Islet of Langerhans (tissue), 1 donor: ENCODE data around the gene SLC25A15.
"Not testable (repeated sequence)": the region's sequence is repeated elsewhere in the genome, so short reads cannot be mapped to it uniquely, and the experiment has no call there.

Experiments
- FAIRE-seq: peaks from one replicate; lab custom pipeline; 2011; peaks lifted over from hg19 to GRCh38; lab: Jason Lieb, UNC

SLC25A15 gene

DNA sequence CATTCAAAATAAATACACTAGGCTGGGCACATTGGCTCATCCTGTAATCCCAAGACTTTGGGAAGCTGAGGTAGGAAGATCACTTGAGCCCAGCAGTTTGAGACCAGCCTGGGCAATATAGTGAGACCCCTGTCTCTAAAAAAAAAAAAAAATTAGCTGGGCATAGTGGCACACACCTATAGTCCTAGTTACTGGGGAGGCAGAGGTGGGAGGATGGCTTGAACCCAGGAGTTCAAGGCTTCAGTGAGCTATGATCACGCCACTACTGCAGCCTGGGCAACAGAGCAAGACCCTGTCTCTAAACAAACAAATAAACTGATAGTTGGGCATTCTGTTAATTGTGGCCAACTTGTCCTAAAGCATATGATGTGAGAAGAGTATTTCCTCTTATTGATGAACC is 6.4 kb upstream of the SLC25A15 start:
- not testable (repeated sequence) for FAIRE-seq

DNA sequence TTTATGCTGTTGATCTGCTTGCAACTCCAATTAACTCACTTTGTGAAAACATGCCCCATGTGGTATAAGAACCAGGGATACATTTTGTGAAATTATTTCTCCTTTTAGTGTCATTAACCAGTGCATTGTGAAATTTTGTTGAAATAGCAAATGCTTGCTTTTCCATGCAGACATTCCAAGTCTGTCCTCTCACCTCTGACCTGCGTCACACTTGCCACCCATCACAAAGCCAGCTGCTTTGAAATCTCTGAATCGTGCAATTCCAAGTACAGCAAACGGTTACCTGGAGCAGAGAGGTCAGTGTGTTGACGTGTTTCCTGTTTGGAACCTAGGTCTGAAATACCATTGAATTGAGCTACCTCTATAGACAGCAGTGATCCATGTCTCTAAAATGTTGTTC is 4.9 kb upstream of the SLC25A15 start:
- FAIRE-seq = no peak

DNA sequence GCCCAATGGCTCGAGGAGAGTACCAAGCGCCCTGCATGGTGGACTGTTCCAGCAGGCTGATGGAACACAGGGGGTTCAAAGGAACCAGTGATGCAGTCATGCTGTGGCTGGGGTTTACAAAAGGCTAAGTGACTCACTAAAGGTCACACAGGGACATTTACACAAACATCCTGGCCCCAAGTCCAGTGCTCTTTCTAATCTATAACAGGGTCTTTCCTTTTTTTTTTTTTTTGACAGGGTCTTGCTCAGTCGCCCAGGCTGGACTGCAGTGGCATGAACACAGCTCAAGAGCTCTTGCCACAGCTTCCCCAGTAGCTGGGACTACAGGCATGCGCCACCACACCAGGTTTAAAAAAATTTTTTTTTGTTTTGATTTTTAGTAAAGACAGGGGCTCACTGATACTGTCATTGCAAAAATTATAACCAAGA is 2.8 kb upstream of the SLC25A15 start:
- FAIRE-seq = no peak

DNA sequence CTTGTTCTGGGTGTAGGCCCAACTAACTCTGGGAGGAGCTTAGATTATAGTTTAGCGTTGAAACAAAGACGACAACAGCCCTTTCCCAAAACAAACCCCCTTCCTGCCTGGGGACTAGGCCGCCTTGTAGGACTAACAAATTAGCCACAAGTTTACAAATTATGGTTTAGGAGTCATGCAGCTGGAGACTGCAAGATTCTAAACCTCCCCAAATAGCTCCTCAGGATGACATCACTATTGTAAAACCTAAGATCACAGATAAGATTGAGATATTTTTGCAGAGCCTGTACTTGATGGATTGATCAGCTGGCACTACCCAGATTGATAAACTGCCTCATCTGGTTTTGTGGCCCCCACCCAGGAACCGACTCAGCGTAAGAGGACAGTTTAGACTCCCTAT is 2.3 kb upstream of the SLC25A15 start:
- FAIRE-seq = no peak

DNA sequence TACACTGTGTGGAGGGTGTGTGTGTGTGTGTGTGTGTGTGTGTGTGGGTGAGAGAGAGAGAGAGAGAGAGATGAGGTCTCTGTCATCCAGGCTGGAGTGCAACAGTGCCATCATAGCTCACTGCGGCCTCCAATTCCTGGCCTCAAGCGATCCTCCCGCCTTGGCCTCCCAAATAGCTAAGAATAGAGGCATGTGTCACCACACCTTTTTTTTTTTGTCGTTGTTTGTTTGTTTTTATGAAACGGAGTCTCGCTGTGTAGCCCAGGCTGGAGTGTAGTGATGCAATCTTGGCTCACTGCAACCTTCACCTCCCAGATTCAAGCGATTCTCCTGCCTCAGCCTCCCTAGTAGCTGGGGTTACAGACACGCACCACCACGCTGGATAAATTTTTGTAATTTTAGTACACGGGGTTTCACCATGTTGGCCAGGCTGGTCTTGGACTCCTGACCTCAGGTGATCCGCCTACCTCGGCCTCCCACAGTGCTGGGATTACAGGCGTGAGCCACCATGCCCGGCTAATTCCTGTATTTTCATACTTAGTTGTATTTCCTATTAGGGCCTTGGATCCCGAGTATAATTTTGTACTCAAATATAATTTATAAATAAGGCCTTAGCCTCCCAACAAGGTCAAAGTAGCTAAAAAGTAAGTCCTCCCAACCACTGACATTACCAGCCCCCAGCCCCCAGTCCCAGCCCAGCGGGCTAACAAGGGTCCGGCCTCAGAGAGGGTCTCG is 704 bp upstream of the SLC25A15 start:
- not testable (repeated sequence) for FAIRE-seq

DNA sequence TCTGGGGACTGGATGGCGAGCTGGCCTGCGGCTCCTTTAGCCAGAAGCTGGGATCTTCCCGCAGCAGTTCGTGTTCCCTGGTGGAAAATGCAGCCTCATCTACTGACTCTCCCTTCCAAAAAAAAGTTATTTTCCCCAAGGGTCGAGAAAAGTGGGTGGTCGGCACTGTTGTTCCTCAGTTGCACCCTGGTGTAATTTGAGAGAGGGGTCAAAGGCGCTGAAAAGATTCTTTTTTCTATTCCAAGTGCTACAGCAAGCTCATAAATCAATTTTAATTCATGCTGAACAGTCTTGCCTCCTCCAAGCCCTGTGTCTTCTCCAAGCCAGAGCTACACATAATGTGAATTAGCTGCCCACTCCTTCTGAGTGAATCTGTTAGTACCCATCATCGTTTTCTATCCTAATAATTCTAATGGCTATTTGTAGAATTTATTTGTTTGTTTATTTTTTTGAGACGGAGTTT is 774 bp downstream of the SLC25A15 start:
- FAIRE-seq = no peak

DNA sequence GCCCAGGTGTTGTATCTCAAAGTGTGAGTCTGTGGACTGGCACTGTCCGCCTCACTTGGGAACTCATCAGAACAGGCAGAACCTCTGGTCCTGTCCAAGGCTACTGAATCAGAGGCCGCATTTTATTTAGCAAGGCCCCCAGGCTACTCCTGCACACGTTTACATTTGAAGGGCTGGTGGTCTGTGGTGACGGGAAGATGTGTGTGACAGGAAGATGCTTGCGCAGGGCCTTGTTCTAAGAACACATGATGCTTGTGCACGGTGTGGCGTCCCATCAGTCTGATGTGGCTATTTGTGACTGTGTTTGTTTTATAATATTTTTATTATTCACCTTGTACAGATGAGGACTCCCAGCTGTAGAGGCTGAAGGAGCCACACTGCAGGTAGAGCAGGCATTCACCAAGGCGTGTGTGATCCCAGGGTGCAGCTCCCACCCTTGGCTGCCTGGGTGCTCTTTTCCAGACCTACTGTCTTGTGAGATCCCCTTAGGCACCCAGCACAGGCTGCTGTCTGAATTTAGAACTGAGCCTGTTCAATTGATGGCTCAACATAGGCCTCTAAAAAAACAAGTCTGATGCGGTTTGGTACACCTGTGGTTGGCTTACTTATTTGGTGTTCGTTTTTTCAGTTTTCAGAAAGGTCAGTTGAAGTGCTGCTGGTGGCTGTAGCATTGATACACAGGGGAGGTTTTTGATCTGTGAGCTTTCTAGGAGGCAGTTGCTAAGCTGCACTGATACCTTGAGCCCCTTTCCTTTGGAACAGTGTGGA is 3.1 kb downstream of the SLC25A15 start:
- FAIRE-seq = no peak

DNA sequence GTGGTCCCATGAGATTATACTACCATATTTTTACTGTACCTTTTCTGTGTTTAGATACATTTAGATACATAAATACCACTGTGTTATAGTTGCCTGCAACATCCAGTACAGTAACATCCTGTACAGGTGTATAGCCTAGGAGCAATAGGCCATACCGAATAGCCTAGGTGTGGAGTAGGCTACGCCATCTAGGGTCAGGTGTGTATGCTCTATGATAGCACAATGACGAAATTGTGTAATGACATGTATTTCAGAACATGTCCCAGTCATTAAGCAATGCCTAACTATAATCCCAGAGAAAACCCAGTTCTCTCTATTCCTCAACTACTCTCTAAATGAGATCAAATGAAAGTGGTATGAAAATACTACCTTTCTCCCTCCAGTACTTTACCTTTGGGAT is 3.9 kb downstream of the SLC25A15 start:
- no peak for FAIRE-seq

DNA sequence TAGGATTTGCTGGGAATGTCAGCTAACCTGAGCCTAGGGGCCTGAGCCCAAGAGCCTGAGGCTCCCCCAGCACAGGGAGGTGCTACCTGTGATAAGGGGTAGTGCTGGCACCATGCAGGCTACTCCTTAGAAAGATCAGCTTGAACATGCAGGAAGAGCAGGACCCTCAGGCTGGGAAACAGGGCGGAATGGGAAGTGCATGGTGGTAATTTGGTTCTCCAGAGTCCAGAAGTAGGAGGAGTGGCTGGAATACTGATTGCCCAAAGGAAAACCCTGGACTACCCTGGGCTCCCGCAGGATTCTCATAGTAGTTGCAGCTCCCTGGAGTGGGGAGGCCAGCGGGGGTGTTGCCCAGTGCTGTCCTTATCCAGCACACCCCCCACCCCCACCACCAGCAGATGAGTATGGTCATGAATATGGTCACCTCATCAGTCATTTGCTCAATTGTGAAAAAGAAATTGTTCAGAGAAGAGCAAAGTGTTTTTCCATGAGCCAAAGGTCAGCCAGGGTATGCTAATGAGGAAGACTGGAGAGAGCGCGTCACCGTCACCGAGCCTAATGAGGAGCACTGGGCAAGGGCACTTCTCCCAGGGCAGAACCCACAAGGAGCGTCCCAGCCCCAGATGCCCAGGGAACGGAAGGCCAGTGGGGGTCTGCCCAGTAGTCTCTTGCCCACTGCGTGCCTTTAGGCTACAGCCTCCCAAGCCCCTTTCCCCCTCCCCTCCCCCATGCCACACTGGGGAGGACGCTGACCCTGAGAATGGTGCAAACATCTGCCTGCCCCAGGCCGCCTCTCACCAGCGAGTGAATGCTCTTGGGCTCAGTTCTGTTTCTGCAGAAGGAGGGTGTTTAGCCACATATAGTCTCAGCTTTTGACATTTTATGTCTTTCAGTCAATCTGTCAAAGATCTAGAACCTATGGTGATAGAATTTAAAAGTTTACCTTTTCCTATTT is 5.3 kb downstream of the SLC25A15 start:
- no peak for FAIRE-seq

DNA sequence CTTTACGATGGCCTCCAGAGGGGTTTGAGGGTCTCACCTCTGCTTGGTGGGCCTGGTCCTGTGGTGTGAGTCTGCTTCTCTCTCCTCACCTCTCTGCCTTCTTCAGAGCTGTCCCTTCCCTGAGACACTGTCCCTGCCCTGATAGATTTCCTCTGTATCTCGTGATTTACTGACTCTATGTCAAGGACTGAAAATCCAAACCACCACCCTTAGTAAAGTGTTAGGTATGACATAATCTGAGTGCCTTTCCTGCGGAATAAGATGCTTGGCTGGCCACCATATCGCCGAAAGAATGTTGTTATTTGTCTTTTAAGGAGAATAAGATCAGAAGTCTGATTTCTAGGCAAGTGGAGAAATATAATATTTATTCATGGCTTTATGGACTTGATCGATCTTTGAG is 7.2 kb downstream of the SLC25A15 start:
- no peak for FAIRE-seq

DNA sequence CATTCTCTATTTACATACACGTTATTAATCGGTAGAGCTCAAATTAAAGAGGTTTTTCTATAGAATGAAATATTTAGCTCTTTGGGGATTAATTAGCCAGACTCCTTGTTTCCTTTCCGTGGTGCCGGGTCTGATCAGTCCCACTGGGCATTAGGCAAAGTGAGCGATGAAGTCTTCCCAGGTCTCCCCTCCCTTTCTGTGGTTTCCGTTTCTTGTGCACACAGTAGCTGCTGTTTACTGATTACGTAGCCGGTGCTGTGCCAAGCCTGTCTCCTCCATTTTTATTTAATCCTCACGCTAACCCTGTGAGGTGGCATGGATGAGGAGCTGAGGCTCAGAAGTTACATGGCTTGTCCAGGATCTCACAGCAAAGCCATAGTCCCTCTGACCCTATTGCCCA is 9.0 kb downstream of the SLC25A15 start:
- no peak for FAIRE-seq

DNA sequence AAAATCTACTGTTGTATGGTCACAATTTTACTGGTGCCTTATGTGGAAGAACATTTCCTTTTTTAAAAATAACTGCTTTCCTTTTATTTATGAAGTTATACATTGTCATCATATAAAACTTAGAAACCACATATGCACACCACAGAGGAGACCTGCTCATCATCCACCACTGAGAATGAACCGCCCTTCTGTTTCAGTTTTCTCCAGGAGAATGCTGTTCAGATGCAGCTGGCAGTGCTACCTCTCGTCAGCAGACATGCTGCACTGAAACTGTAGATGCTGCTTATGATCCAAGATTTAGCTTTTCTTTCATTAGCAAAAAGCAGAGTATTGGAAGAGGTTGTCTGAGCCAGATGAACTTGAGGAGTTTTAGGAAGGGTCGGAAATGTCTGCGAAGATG is 10.1 kb downstream of the SLC25A15 start:
- FAIRE-seq = no peak

DNA sequence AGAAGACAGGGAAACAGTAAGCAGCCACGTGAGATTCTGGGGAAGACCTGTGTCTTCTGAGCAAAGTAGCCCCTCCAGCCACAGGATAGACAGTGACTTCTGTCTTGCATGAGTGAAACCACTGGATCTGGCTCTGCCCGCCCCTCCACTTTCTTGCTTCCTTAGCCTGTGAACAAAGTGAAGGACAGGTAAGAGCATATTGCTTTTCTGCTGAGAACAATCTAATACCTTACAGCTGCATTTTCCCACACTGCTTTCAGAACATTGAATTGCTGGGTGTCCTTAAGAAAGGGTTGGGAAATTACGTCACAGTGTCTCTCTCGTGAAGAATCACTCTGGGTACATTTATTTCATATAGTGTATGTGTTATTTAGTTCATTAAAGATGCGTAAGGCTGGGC is 11.1 kb downstream of the SLC25A15 start:
- FAIRE-seq = no peak

DNA sequence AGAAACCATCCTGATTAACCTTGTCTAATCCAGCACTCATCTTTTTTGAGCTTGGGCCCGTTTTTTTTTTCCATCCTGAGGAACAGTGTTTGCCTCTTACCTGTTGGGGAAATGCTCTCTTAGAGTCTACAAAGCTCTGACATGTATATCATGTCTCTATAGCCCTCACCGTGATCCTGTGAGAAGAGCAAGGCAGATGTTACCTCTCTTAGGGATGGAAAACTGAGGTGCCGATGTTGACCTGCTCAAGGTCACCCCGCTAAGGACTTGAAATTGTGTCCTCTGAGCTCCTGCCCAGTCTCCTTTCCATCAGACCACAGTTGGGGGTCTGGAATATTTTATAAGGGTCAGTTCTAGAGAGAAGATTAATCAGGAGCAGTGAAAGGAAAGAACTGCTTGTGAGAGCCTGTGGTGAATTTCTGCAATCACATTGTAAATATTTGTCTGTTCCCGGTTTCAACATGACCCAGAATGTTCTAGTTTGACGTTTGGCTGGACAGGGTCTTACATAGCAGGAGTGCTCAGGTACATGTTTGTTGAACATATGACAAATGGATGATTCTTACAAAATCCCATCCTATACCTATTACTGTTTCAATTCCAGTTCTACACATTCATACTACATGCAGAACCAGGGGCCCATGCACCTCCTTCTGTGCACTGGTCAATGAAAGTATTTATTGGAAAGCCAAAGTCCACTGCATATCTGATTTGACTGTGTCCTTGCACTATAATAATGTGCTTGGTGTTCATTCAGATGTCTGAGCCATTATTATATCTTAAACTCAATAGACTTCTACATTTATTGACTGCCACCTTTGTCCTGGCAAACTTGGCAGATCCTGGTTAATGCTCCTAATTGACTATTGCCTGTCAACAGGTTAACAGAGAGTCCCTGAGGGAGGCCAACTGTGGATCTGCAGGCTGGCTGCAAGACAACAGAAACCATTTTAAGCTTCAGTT is 12.1 kb downstream of the SLC25A15 start:
- no peak for FAIRE-seq

DNA sequence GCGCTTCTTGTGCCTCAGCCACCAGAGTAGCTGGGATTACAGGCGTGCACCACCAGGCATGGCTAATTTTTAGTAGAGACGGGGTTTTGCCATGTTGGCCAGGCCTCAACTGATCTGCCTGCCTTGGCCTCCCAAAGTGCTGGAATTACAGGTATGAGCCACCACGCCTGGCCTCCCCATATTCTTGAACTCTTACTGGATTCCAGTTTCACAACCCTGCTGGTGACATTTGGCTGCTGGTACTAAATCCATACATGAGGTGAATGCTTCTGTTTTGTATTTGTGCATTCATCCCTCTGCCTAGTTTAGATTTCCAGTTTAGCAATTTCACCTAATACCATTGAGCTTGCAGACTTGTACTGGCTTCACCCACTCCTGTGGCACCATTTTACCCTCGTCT is 13.9 kb downstream of the SLC25A15 start:
- FAIRE-seq = no peak

DNA sequence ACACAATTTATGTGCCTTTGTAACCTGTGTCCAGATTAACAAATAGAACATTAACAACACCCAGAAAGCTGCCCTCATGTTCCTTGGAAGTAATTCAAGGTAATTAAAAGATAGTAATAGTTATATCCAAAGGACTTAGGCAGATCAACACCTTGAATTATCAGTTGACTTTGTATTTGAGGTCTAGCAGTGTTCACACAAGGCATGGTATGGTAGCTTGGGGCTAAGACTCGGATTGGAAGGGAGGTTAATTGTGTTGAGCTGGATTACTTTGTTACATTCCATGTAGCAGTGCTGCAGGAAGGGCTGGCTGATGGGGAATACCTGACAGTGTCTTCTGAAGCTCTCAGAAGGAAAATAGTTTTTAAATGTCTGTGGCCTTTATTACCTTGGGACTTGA is 16.8 kb downstream of the SLC25A15 start:
- no peak for FAIRE-seq

DNA sequence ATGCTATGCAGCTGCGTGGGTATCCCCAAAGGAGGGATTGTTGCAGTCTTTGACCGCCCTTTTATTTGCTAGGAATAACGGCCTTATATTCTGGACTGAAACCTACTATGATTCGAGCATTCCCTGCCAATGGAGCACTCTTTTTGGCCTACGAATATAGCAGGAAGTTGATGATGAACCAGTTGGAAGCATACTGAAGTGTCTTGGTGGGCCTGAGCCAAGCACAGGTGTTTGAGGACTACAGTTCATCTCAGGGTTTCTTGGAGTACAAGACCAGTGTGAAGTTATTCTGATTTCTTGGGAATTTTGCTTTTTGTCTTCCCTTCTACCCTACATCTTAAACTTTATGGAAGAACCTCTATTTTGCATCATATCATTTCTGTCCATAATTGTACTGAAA is 20.1 kb downstream of the SLC25A15 start:
- no peak for FAIRE-seq

DNA sequence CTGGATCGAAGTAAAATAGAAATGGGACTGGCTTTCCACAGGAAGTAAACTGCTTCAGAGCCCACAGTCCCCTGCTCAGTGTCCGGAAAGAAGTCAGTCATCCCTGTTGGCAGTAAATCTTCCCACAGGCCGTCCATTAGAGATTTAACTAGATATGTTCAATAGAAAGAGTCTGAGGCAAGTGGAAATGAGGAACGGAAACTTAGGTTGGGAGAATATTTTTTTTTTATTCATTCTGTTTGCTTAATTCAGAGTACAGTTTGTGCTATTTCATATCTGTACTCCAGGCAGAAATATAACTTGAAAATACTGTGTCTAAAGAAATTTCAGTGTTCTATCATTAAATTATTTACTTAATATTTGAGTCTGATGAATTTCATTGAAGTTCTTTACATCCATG is 22.7 kb downstream of the SLC25A15 start:
- FAIRE-seq = no peak

DNA sequence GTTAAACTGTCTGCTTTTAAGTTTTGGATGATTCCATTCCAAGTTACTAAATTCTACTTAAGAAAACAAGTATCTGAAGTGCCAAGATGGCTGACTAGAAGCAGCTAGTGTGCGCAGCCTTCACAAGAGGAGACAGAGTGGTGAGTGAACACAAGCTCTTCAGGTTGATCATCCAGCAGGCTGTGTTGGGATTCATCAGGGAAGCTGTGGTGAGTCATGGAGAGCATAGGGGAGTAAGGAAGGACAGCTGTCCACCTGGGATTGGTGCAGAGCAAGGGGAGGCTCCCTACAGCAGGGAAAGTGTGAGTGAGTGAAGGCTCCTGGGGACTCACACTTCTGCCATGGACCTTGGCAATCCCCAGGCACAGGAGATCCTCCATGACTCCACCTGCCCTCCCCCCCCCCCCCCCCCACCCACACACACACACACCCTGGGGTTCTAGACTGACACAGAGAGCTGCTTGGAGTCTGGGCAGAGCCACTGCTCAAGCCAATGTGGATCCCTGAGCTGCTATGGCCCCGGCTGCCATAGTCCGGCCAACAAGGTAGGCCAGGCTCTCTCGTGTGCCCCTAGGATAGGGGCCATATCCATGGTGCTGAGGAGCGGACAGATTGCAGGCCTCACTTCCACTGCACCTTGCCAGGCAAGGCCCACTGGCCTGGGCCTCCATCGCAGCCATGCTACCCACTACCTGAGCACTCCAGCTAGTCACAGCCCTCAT is 23.5 kb downstream of the SLC25A15 start:
- no peak for FAIRE-seq

DNA sequence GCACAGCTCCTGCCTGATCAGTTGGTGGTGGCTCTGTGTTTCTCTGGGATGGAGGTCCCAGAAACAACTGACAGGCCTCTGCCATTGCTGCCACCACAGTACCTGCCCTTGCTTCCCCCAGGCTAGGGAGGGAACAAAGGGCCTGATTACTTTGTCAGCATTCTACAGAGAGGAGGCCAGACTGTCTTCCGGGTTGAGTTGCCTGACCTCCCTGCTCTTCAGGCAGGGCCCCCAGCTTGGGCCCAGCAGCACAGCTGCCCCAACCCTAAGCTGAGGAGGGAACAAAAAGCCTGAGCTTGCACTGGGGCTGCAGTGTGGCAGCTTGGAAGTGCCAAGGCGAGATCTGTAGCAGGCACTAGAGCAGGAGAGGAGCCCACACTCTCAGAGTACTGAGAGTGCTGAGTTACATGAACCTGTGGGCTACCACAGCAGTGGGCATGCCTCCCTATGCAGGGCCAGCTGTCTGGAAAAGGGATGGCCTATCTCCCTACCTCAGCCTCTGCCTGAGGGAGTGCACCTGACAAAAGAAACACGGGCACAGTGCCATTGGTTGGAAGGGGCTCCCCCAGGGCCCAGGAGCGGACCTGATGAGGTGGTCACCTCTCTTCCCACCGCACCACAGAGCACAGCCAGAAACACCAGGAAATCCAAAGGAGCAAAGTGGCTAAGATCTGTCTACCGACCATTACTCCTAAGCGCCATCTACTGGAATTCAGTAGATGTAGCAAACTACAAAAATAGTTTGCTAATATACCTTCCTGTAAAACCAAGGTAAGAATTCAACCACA is 24.4 kb downstream of the SLC25A15 start:
- FAIRE-seq = no peak
